Dermis microvascular lymphatic vessel endothelial cell (primary cell): ENCODE measurements around the gene CDK16. TPM values are rescaled to one million over a fixed set of nuclear protein-coding genes. Genes with fewer than 3 reads are reported as not detected.

Experiments
- DNase-seq, 2 donors: peaks; one replicate each; pipeline versions ENCODE4 v3.0.0 to v3.0.0-alpha.2; 2010; ENCODE audit warnings: low read depth in 2 of 2
- total RNA-seq: library from RNA; depleted of rRNA; stranded (reverse); fragments of >200 nt; gene quantifications from 2 replicates; pipeline ENCODE4 v1.2.1, GENCODE V29; 2014

CDK16 gene
- total RNA-seq, result 41.6 and 65.4 TPM in 2 replicates

DNA sequence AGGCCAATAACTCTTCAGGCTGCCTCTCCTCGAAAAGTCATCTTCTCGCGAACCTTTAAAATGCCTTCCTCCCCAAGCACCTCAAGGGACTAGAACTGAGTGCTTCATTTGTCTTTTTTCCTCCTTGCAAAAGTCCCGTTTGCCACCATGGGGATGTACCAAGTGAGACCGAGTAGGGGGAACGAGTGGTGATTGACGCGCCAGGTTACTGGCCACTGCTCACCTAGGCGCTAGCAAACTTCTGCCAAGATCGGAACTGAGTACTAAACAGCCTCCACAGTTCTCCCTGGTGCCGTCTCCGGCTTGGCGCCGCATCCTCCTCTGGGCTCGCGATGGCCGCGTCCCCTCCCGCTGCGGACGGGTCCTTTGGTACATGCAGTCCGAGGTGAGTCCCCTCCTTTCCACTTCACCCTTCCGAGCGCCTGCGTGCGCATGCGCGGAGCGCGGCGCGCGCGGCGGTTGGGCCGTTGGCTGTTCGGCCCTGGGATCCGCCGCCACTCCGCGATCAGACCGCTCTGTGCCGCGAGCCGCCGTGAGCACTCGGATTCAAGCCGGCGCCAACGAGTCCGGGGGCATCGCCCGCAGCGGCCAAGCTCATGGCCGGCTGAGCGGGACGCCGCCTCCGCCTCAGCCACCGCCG, at the start of gene CDK16:
CDK16 (plus strand) TSS at position 402 of the 640 bp plus-strand sequence. CDS start 4,877 bp downstream, outside the sequence.
- DNase-seq, result peak; percentile 78 to 82

GRCh38 chrX:47169273-47169672, 49.2 kb upstream of the CDK16 start:
- no peak for DNase-seq

DNA sequence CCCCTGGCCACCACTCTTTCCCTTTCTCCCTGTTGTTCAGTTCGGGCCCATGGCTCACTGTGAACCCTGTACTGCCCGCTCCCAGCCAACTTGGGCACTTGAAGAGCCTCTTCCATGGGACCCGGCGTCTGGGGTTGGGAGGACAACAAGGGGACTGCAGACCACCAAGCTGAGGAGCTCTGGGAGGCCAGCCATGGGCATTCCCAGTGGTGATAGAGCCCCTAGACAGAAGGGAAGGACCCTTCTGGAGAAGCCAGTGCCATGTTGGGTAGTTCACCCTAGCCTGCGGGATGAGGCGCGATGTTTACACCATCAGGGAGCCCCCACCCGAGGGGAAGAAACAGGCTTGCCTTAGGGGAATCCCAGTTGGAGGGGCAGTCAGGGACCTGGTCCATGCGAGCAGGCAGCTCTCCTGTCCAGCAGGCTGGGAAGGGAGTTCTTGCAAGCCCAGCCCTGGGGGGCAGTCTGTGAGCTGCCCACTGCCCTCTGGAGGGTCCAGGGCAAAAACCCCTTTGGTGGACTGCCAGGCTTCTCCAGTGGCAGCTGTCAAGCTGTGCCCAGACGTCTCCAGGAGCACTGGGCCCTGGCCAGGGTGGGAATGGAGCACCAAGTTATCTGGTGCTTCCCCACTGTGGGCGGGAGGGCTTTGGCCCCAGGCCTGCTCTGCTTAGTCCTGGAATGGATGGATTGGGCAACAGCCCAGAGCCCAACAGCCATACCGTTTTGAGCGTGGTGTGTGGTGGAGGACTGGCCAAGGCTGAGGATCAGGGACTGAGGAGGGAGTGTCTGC, 48.6 kb upstream of the CDK16 start:
- DNase-seq, result no peak

DNA sequence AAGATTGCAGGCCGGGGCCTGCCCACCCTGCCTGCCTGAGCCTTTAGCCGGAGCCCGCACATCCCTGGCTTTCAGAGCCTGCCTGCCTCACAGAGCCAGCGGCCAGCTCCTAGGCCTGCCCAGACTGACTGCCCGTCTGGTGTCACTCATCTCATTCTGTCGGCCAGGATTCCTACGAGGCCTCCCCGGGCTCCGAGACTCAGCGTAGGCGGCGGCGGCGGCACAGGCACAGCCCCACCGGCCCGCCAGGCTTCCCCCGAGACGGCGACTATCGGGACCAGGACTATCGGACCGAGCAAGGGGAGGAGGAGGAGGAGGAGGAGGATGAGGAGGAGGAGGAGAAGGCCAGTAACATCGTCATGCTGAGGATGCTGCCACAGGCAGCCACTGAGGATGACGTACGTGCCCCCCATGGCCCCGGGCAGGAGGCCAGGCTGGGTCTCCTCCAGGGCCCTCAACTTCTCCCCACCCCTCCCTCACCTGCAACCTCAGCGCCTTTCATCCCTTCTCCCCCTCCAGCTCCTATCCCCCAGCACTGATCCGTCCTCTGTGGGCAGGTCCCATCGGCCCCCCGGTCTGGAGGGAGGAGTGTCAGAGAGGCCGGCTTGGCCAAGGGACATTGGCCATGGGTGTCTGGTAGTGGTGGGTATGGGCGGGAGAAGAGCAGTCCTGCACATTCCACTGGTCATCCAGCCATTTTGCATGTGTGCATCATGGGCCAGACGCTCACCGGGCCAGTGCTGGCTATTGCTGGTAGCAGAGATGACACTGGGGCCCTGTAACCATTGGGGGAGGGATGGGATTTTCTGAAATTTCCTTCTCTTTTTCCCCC, 47.4 kb upstream of the CDK16 start:
- DNase-seq, result no peak

- no peak for DNase-seq
These were observed 46.5 kb upstream of the CDK16 start for GRCh38 chrX:47171996-47172395.

- no peak for DNase-seq
These were observed 45.9 kb upstream of the CDK16 start for GRCh38 chrX:47172549-47172948.

GRCh38 chrX:47172971-47173792, 45.3 kb upstream of the CDK16 start:
- DNase-seq, result no peak

- no peak for DNase-seq
These were observed 44.1 kb upstream of the CDK16 start for GRCh38 chrX:47174376-47174775.

DNA sequence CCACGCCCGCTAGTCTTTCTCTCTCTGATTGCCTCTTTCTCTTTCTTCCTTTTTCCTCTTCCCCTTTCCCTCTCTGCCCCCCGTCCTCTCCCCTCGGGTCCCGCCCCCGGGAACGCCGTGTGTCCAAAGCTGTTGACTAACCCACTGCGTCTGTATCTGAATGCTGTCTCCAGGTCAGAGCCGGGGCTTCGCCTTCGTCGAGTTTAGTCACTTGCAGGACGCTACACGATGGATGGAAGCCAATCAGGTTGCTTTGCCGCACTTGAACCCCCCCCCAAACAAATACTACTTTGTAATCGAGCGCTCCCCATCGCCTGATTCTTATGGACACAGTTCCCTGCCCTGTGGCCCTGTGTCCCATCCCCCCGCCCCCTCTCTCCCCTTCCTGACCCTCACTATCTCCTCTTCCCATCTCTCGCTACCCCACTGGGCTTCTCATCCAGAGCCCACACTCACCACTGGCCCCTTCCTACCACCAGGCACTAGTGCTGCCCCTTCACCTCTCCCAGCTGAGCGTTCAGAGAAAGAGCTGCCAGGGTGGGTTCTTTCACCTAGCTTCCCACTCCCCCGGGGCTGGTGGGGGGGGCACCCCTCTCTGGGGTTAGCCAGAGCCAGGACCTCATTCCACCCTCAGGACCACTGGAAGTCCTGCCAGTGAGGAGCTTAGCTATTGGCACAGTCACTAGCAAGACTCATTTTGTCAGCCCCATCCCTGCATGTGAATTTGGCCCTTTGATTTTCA, 43.5 kb upstream of the CDK16 start:
- DNase-seq, result no peak

GRCh38 chrX:47175588-47175980, 42.9 kb upstream of the CDK16 start:
- DNase-seq, result no peak

DNA sequence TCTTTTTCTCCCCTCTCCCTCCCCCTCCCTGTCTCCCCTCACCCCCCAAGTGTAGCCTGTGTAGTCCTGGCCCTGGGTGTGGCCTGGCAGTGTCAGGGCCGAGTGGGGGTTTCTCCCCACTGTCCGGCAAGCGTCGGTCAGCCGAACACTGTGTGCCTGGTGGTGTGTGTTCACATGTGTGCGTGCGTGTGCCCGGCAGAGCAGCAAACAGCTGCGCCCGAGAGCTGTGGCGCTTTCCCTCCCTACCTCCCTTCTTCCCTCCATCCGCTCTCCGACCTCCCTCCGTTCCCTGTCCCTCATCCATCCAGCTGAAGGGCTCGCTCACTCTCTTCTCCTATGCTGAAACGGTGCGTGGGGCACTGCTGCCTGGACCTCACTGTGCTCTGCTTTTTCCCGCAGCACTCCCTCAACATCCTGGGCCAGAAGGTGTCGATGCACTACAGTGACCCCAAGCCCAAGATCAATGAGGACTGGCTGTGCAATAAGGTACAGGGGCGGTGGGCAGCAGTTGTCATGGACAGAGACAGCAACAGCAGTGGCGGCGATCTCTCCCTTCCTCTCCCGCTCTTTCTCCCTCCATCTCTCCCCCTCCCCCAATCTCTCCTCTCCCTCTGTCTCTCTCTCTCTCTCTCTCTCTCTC, 42.3 kb upstream of the CDK16 start:
- DNase-seq, result no peak

GRCh38 chrX:47177079-47177478, 41.4 kb upstream of the CDK16 start:
- no peak for DNase-seq

DNA sequence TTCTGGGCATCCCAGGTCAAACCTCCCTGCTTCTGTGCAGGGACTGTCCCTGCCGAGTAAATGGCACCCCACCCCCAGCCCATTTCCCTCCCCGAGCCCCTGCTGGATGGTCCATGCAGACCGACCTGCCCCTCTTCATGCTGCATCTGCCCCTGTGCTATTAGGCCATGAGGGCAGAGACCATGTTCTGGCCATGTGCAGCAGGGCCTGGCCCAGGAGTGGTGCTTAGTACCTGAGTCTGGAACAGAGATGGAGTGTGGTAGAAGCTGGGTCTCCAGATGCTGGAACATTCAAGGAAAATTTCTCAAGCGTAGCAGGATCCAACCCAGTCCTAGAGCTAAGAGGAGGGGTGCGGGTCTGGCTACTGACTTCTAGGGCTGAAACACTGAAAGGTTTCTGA, 40.1 kb upstream of the CDK16 start:
- no peak for DNase-seq

DNA sequence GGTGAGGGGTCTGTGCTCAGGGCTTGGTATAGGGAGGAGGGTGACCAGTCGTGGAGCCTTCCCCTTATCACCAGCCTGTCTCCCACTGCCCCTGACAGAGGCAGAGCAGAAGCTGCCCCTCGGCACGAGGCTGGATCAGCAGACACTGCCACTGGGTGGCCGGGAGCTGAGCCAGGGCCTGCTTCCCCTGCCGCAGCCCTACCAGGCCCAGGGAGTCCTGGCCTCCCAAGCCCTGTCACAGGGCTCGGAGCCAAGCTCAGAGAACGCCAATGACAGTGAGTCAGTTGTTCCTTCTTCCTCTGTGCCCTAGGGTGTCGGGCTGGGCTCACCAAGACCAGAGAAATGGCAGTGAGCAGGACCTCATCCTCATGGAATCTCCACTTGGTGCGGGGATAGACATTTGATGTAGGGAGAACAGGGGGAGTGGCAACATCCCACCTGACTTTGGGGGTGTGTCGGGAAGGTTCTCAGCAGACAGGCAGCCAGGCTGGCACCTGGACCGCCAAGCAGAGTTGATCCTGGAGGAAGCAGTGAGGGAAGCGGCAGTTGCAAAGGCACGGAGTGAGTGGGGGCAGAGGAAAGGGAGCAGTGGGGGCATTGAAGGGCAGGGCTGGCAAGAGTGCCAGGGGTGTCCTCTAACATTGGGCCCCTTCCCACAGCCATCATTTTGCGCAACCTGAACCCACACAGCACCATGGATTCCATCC, 39.1 kb upstream of the CDK16 start:
- DNase-seq, result no peak

- DNase-seq, result no peak
These were observed 38.6 kb upstream of the CDK16 start for GRCh38 chrX:47179928-47180255.

GRCh38 chrX:47180346-47180745, 38.1 kb upstream of the CDK16 start:
- no peak for DNase-seq

GRCh38 chrX:47181301-47181700, 37.2 kb upstream of the CDK16 start:
- DNase-seq, result no peak

DNA sequence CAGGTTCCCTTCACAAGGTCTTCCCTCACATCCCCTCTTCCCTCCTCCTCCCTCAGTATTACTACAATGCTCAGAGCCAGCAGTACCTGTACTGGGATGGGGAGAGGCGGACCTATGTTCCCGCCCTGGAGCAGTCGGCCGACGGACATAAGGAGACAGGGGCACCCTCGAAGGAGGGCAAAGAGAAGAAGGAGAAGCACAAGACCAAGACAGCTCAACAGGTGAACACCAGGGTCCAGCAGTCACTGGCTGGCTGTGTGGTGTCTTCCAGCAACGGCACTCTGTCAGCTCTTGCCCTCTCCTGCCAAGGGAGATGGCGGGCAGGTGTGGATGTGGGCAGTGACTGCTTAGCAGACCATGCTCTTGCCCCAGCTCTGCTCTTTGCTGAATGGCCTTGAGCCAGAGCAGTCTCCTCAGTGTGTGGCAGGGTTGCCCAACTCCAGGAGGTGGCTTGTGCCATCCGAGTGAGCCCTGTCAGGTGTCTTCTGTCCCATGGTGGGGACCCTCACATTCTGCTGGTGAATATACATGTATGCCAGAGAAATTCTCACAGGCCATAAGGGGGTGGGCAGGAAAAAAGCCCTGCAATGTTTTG, 36.3 kb upstream of the CDK16 start:
- DNase-seq, result no peak

GRCh38 chrX:47184486-47184885, 34.0 kb upstream of the CDK16 start:
- DNase-seq, result no peak
